GM19468 (cell line): ENCODE data around the gene AGBL4.

Experiments
- ATAC-seq: cut with Tn5 transposase; IDR thresholded peaks from one replicate; pipeline ENCODE4 v1.9.1; 2021; ENCODE audit warnings: mild to moderate bottlenecking, moderate library complexity, moderate number of reproducible peaks; ENCODE audit not compliant: unreplicated experiment; ENCODE audit errors: extremely low read depth

Gene AGBL4

DNA sequence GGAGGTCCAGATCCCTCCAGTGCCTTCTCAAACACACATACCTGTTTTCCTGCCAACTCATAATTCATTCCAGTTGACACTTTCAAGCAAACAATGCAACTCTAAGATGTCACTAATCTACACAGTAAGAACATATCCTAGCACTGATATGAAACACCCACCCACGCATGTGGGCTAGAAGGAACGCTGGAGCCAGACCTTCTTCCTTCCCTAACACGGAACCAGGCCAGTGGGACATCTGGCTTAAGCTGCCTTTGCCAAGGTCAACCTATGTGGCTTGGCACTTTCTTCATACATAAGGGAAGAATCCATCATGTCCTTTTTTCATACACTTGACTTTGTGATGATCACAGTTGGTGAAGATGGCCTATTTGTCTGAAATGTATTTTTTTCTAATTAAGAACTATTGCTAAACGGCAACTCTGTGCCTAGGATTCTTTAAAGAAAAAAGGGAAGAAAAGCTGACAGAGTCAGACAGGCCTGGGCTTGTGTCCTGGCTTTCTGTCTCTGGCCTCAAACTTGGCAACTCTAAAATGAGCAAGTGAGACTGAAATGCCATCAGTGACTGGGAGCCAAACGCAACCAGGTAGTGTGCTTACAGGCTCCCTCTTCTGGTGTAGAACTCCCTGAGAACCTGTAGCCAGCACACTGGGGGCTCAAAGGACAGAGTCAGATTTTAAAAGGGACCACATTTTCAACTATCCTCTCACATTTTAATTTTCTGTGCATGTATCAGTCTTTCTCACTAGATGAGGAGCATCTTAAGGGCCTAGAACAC lies 1154.4 kb downstream of the AGBL4 start:
- no peak for ATAC-seq

DNA sequence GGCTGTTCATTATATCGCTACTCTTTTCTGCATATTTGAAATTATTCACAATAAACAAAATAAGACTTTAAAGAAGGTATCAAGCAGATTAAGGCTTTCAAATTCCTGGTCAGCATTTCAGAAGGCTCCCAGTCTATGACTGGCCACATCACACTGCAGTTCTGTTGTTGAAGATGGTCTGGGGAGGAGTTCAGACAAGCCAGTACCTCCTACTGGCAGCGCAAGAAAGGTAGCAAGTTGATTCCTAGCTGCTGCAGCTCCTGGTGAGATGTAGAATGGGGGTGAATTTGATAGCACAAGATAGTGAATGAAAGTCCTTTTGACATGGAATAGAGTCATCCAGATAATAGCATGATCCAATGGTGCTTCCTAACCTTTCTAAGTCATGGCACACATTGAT lies 1158.8 kb downstream of the AGBL4 start:
- no peak for ATAC-seq

DNA sequence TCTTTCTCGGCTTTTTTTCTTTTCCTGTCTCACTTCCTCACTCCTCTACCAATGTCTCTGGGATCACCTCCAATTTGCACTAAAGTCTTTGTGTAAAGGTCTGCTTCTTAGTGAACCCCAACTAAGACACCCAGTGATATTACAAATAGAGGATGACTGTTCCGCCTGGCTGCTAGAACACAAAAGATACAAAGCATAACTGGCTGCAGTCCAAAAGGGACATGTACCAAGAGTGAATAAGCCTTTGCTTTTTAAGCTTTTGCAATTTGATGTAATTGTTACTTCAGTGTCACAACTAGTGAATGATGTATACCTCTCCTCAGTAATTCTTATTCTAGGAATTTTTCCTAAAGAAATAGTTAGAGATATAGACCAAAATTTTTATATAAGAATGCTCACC lies 1164.3 kb downstream of the AGBL4 start:
- ATAC-seq, result no peak

DNA sequence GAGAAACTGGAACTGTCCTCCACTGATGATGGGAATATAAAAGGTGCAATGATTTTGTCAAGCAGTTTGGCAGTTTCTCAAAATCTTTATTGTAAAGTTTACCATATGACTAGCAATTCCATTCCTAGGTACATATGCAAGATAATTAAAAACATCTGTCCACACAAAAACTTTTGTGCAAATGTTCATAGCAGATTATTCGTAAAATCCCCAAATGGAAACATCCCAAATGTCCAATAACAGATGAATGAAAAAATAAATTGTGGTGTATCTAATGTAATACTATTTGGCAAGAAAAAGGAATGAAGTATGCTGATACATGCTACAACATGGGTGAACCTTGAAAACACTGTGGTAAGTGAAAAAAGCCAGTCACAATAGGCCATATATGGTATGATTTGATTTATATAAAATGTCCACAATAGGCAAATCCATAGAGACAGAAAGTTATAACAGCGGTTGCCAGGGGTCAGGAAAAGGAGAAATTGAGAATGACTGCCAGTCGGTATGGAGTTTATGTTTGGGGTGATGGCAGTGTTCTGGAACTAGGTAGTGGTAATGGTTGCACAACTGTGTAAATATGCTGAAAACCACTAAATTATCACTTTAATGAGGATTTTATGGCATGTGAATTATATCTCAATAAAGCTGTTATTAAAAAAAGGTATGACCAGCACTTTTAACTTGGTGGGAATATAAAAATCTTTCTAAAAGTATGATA lies 1165.4 kb downstream of the AGBL4 start:
- ATAC-seq, result no peak

DNA sequence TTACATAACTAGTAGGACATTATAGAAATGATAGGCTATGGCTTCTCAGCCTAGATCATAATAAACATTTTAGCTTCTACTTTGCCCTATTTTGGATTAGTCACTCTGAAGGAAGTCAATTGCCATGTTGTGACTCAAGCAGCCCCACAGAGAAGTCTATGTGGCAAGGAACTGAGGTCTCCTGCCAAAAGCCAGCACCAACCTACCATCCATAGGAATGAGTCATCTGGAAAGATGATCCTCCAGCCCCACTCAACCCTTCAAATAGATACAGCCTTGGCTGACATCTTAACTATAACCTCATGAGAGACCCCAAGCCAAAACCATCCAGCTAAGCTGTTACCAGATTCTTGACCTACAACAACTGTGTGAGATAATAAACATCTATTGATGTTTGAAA lies 1170.7 kb downstream of the AGBL4 start:
- ATAC-seq, result no peak

DNA sequence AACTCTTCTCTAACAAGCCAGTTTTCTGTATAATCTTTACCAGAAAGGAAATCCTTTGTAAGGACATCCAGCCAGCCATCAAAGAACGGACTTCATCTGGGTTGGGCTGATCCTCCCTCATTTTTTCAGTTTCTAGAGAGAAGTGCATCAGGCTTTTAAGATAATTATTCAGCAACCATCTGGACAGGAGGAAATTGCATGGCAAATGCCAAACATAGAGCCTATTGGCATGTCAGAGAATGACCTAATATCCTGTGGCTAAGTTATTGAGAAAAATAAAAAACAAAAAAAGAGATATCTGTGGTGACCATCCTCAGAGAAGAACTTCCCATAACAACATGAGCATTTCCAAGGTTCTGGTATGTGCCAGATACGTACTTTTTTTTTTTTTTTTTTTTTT lies 1172.1 kb downstream of the AGBL4 start:
- no peak for ATAC-seq

DNA sequence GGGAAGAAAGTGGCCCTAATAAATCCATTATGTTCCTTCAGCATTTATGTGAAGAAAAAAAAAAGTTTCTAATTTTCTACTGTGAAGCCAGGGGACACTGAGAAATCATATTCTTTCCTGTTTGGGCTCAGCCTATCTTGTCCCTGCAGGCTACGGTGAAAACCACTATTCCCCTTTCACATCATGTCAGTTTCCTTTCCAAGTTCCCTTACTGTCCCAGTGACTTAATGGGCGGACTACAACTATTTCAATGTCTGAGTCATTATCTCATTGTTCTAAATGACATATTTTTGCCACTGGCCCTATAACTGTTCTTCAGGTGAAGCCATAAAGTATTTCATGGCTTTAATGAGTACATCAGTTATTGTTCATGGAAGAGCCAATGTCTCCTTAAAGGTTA lies 1175.7 kb downstream of the AGBL4 start:
- ATAC-seq, result no peak

DNA sequence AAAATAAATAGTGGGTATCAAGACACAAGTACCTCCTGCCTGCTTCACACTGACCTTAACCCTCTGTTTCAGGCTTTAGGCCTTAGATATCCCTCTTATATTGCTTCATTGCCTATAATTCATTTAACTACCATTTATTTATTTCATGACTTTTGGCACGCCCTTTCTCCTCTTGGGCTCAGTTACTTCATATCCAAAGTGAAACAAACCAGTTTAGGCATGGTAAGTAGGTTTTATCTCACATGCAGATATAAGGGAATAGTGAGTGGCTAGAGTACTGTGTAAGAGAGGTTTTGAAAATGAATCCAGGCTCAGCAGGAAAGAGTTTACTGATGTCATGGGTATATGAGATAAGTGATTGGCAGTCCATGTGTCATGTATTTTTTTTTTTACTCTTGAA lies 1177.3 kb downstream of the AGBL4 start:
- no peak for ATAC-seq

DNA sequence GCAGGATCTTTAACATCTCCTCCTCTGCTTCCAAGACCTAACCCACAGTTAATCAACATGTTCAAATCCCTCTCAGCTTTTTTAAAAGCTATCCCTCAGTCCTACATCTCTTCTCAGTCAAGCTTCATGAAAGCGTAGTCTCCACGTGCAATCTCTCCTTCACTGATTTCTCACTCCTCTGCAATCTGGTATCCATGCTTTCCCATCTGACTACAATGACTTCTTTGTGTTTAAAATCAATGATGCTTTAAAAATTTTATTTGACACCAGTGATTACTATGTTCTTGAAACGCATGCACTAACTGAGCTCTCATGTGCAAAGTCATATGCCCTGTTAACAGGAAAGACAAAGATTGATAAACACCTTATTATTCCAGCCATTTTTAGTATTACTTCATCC lies 1179.6 kb downstream of the AGBL4 start:
- ATAC-seq, result no peak

DNA sequence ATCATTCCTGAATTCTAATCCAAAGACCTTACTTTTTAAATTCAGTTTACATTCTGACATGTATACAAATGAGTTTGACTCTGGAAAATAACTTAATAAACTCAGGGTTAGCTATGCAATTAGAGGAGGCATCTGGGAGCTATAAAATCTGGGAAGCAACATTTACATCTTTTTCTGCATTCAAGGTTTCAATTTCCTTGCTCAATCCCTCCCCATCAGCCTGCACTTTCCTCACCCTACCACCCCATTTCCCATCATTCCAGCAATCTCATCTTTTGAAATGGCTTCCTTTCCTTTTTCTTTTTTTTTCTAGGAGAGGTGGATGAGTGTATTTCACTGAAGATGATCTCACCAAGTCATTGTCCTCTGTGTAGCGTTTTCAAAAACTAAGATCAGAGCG lies 1181.8 kb downstream of the AGBL4 start:
- ATAC-seq, result no peak

DNA sequence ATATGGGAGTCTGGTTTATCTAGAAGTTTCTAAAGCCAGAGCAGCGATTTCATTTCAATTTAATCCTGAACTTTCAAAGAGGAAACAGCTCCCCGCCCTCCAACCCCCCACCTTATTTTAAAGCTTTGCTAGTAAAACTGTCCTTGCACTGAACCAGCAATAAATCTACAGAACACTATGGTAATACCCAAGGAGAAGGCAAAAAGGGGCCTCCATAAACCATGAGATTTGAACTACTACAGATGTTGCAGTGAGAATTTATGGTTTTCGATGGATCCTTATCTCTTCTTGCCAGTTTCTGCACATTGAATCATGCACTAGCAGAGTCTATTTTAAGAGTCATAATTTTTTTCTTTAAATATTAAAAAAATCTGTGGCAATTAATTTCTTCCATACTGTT lies 1182.3 kb downstream of the AGBL4 start:
- ATAC-seq, result no peak

DNA sequence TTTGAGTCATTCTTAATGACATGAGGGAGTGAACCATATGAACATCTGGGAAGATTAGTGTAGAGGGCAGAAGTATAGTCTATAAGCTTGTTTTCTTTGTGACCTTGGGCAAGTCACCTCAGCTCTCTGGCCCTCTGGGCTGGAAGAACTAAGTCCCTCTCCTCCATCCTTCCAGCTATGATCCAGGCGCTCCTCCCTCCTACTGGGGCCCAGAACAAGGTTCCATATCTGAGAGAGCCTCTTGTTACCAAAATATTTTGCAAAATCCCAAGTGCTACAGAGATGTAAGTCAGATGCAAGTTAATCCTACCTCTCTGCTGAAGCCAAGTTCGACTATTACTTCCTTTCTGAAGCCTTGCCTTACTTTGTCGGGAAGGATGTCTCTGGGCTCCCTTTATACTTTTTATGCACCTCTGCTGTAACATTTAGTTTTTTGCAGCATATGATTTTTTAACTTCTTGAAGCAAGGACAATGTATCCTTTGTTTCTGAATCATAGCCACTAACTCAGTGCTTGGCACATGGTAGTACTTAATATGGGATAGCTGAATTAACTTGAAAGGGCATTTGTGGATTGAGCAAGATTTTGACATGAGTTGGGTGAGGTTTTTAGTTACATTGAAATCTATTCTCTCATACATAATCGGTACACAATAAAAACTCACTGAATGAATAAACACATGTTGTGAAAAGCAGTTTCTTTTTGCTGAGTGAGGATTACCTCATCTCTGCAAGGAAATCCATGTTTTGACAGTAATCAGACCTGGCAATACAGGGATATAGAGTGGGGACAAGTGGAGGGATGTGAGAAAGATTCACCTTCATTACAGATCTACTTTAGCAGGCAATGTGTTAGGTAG lies 1192.4 kb downstream of the AGBL4 start:
- ATAC-seq, result no peak

DNA sequence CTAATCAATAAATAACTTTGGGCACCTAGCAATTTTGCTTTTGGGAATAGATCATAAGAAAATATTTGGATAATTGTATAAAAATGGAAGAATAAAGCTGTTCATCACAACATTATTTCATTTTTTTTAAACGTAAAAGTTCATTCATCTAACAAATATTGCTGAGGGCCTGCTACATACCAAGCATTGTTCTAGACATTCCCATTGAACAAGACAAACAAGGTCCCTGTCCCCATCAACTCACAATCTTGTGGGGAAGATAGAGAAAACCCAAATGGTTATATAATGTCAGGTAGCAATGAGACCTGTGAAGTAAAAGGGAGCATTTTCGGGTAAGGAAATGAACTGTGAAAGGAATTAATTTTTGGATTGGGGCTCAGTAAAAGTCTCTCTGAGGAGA lies 1193.0 kb downstream of the AGBL4 start:
- ATAC-seq, result no peak

DNA sequence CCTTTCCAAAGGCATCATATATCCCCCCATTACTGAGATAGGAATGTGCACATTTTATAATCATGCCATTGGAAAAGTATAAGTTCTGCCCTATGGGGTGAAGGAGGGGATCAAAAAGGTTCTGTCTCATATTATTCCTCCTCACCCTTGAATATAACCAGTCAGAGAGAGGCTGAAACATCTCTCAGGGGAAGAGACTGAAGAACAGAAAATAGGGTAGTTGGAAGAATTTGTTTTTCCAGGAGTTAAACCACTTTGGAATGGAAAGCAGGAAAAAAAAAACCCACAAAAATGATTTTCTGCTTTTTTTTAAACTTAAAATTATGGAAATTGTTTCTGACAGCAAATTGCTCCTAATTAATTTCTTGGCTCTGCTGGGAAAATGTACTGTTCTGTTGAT lies 1194.3 kb downstream of the AGBL4 start:
- ATAC-seq, result no peak

DNA sequence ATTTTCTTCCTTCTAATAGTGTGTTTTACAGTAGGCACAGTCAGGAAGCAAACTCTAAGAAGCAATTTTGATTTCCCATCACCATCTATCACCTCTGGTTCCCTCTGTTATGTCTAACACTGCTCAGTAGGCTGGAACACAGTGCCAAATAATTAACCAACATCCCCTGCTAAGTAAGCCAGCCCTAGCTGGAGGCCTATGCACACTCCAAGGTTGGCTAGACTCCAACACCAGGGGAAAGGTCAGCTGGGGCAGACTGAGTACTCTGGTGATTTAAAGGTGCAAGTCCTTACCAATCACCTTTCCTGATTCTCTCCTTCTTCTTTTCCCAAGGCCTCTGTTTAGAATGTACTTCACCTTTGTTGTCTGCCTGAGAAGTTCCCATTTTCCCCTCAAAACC lies 1200.6 kb downstream of the AGBL4 start:
- ATAC-seq, result no peak

DNA sequence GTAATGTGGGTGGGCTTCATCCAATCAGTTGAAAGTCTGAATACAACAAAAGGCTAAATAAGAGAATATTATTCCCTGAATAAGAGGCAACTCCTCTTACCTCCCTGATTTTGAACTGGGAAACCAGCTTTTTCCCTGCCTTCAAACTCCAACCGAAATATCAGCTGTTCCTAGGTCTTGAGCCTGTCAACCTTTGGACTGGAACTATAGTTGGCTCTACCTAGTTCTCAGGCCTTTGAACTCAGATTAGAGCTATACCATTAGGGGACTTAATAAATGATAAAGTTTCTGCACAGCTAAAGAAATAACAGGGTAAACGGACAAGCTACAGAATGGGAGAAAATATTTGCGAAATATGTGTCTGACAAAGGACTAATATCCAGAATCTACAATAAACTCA lies 1203.3 kb downstream of the AGBL4 start:
- ATAC-seq, result no peak

DNA sequence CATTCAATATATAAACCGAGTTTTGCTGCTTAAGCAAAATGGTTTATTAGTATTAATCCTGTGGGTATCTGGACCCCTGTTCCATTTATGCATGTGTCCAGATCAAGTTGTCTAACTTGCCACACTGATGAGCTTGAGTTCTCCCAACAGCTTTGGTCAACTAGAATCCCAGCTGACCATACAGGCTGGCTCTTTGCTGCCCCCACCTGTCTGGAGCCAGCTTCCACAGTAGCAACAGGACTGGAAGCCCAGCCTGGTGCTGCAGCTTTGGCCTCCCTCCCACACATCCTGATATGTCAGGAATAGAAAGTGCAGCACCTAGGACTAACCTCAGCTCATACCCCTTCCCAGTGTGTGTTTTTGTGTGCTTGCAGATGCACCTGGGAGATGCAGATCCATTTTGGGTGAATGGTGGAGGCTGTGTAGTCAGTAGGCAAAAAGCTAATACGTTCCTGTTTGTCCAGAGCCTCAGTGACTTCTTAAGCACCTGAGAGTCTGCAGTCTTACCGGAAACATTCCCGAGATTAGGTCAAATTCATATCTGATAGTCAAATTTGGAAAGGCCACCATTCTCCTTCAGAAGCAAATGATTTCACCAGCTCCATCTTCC lies 1206.1 kb downstream of the AGBL4 start:
- ATAC-seq, result no peak

DNA sequence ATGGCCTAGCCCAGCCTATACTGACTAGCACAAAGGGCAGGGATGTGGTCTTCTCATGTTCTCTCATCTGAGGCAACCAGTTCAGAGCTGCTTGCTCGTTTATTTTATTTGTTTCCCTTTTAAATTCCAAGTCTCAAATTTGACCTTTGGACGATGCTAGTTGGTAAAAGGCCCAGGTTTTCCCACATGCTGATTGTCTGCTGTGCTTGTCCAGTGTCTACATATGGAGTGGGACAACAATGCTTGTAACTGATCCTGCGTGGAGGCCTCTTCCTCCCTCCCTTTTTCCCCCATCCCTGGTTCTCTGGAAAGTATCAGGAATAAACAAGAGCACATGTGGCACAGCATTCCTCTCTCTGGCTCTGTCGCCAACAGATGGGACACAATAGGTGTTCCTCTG lies 1213.0 kb downstream of the AGBL4 start:
- ATAC-seq, result no peak

DNA sequence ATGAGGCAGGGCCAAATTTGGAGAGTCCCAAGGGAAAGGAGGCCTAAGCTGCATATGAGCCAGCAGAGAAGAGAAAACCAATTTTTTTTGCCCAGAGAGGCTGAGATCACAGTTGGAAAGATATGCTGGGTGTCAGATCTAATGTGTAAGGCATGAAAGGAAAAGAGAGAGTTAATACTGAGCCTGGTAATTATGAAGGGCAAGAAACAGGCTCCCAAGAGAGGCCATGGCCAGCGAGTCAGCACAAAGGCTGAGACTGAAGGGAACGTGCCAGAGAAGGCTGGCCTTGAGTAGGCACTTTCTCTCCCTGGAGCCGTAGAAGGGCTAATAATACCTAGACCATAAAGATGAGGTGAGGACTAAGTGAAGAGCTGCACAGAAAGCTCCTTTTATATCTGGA lies 1215.3 kb downstream of the AGBL4 start:
- ATAC-seq, result no peak

DNA sequence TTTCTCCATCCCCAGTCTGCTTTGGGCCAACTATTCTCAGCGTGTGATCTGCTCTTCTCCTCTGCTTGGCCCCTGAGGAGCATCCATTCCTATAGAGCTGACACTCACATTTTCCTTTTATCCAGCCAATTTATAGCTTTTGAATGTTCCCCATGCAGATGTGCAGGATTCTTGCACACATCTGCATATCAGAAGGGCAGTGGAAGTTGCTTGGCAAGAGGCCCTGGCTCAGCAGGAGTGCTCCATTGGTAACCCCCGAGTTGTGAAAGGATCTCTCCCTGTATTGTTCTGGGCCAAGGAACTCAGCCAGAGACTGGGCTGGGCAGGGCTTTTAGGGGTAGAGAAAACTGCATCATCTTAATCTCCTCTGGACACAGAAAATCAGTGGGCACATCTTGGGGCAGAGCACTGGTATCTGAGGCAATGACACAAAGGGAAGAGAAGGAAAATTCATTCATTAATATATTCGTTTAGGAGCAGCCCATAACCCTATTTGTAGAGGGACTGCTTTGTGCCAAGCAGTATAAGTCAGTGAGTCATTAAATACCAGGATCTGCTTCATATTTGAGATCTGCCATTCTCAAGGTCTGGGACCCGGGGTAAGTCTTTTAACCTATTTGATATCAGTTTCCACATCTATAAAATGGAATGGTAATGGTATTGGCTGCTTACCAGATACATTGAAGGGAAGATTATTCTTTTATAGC lies 1216.0 kb downstream of the AGBL4 start:
- ATAC-seq, result no peak
